HL-60 (cell line): ENCODE results near the gene KCNJ18.
"Not testable (repeated sequence)": the region's sequence is repeated elsewhere in the genome, so short reads cannot be mapped to it uniquely, and the experiment has no call there.

Experiments
- CTCF ChIP-seq: IDR thresholded peaks from one replicate; pipeline ENCODE4 v1.5.1; 2011; ENCODE audit warnings: low read length, control low read depth, inconsistent platforms; ENCODE audit not compliant: insufficient read depth
- GABPA ChIP-seq: IDR thresholded peaks from 2 replicates; pipeline ENCODE4 v1.6.1; 2012; ENCODE audit warnings: low read depth
- POLR2AphosphoS5 ChIP-seq: IDR thresholded peaks from 2 replicates; pipeline ENCODE4 v1.6.1; 2012; ENCODE audit warnings: low read depth
- REST ChIP-seq: IDR thresholded peaks from 2 replicates; pipeline ENCODE4 v1.6.1; 2012; ENCODE audit warnings: low read depth; ENCODE audit not compliant: insufficient replicate concordance

- not testable (repeated sequence) for TF ChIP-seq CTCF, POLR2AphosphoS5, GABPA, REST
Measured at GRCh38 chr17:21663614-21664474, 28.5 kb upstream of the KCNJ18 start.
